Hindlimb muscle (tissue), 1 donor: Measurements from ENCODE around the gene NUP160. TPM values are rescaled to one million over a fixed set of nuclear protein-coding genes. Genes with fewer than 3 reads are reported as not detected.
"Not testable (repeated sequence)": the region's sequence is repeated elsewhere in the genome, so short reads cannot be mapped to it uniquely, and the experiment has no call there.

Source experiments
- DNase-seq: peaks from one replicate; pipeline ENCODE4 v3.0.0-alpha.2; 2013
- polyA plus RNA-seq: library from polyadenylated mRNA; unstranded; fragments of 120-200 nt; gene quantifications from one replicate; pipeline ENCODE4 v1.2.1, GENCODE V29; 2013; ENCODE audit not compliant: insufficient read length

NUP160 gene
- polyA plus RNA-seq, 1 donor: 30.6 TPM

DNA sequence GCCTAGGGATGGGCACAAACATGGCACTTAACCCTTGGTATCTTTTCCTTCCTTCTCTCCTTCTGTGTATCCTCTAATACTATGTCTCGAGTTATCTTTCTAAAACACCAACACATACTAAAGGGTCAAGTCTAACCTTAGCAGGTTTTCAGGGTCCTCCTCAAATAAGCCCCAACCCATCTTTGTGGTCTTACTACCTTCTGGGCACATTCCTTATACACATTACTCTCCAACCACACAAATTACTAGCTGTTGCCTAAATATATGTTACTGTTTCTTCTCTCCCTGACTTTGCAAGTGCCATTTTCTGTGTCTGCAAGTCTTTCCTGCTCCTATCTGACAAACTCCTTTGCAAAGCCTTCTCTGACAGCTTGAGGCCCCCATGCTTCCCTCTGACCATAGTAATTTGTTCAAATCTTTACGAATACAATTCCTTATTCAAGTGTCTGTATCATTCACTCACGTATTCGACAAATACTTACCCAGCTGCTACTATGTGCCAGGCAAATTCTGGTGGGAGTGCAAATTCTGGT lies 15.8 kb upstream of the NUP160 start:
- no peak for DNase-seq

DNA sequence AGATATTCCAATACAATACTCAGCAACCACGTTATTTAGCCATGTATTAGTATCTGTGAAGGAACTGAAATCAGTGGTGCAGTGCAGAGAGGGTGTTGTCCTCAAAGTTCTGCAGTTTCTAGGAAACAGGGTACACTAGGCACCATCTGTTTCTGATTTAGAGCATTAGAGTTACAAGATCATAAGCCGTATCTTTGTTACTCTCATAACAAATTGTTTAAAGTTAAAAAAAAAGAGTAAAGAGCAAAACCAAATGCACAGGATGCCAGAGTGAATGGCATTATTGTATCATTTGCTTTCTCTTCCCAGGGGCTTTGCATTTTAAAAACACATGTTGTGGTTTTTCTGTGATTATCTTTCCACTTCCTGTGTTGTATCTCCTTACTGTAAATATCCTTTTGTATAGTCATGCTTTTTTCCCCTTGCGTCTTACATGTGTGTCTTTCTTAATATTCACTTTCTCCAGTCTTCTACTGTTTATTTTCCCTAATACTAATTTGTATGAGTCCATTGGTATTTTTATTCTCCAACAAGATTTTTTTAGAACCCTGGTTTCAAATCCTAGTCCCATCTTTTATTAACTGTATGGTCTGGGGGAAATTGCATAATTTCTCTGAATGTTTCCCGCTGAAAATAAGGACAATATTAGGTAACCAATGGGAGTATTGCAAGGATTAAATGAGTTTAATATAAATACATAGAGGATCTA lies 15.2 kb upstream of the NUP160 start:
- peak; percentile 47 for DNase-seq

DNA sequence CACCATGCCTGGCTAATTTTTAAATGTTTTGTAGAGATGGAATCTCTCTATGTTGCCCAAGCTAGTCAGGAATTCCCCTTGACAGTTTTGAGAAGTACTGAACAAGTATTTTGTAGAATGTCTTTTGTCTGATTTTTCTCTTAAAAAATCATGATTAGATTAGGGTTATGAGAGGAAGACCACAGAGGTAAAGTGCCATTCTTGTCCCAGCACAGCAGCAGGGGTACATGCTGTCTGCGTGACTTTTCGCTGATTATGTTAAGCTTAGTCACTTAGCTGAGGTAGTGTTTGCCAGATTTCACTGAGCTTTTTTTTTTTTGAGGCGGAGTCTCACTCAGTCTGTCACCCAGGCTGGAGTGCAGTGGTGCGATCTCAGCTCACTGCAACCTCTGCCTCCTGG lies 13.6 kb upstream of the NUP160 start:
- no peak for DNase-seq

GRCh38 chr11:47860536-47860935 lies 12.4 kb upstream of the NUP160 start:
- no peak for DNase-seq

DNA sequence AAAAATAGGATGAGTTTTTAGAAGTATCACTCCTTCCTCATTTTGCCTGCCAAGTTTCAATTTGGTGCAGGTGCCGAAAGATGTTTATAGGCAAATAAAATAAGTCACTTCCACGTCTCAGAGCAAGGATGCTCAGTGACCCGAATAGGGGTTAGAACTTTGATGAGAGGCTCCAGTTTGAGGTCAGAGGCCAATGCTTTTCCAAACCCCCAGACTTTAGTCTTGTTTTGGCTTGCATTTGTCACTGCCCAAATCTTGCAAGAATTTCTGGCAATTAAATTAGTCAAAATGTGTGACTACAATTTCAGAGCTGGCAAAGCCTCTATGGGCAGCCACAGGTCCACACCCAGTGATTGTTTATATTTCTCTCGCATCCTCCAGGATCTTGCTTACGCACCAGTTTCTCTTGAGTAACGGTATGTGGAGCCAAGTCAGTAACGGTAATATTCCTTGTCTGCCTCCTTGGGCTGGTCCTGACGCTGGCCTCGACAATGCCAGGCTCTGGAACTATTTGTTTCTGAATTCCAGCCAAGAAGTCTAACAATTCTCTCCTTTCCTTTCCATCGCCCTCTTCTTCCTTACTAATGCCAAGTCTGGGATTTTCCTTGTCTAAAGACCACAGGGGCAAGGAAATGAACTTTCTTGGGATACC lies 9.9 kb upstream of the NUP160 start:
- no peak for DNase-seq

DNA sequence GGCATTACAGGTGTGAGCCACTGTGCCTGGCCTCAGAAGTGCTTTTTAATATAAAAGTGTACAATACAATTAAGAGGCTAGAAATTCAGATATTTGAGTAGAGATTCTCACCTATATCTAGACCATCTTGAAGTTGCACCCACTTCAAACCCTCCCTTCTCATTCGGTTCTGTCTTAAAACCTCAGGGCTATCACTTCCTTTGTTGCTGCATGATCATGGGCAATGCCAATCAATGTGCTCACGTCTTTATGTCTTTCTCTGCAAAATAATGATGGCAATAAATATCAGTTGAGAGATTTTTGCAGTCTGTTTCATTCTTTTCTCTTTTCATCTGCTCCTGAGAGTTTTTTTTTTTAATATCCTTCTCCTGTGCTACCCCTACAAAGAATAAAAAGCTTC lies 9.3 kb upstream of the NUP160 start:
- DNase-seq: no peak

DNA sequence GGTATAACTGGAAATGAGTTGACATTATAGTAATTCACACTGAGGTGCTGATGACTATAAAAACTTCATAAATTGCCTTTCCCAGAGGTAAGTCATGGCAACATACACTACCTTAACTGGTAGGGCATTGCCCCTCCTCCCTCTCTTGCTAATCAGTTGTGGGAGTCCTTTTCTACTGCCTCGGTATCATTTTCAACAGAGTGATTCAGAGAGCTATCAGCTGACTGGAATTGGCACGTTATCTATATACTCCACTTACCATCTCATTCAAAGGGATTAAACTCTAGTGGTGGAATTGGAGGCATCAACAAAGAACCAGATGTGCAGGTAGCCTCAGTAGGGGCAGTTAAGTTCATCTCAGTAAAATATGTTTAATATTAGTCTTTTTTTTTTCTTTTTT lies 8.0 kb upstream of the NUP160 start:
- no peak for DNase-seq

GRCh38 chr11:47854667-47855066 lies 6.5 kb upstream of the NUP160 start:
- no peak for DNase-seq

- no peak for DNase-seq
Observed at GRCh38 chr11:47852053-47852452, 3.9 kb upstream of the NUP160 start.

- DNase-seq: no peak
Observed at GRCh38 chr11:47850337-47850736, 2.2 kb upstream of the NUP160 start.

- no peak for DNase-seq
Observed at GRCh38 chr11:47848700-47849155, 578 bp upstream of the NUP160 start.

GRCh38 chr11:47847537-47847891 lies 636 bp downstream of the NUP160 start:
- no peak for DNase-seq

DNA sequence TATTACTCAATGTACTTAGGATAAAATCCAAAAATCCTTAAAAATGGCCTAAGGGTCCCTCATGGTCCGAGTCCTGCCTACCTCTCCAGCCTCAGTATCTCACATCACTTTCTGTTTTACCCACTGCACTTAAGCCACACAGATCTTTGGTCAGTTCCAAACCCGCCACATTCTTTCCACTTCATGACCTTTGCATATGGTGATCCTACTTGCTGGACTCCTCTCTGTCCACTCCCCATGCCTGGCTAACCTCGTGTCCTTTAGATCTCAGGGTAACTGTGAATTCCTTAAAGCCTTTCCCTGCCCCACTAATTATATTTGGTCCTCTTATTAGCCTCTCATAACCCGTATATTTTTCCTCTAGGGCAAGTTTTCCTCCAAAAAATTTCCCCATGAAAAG lies 1.2 kb downstream of the NUP160 start:
- DNase-seq: no peak

DNA sequence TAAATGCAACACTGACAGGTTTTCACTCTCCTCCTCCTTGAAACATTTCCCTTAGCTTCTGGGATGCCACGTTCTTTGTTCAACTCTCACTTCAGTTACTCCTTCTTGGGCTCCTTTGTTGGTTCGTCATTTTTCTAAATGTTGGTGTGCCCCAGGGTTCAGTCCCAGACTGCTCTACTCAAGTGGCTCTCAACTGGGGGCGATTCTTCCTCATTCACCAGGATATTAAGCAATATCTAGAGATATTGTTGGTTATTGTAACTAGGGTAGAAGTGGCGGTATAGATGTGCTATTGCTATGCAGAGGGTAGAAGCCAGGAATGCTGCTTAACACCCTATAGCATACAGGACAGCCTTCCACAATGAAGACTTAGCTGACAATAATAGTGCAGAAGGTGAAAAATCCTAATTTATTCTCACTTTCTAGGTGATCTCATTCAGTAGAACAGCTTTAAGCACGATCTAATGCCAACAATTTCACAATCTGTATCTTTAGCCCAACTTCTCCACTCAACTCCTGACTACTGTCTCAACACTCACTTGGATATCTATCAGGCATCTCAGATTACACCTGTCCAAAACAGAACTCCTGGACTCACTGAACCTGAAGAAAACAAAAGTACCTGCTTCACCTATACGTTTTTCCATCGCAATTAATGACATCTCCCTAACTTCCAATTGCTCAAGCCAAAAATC lies 4.6 kb downstream of the NUP160 start:
- no peak for DNase-seq

DNA sequence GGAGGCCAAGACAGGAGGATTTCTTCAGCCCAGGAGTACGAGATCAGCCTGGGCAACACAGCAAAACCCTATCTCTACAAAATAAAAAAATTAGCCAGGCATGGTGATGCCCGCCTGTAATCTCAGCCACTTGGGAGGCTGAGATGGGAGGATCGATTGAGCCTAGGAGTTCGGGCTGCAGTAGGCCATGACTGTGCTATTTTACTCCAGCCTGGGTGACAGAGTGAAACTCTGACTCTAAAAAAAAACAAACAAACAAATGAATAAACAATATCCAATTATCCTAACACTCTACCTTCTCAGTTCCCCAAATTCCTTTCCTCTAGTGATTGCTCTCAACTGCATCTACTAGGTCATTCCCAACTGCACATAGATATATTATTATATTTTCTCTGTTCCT lies 5.4 kb downstream of the NUP160 start:
- no peak for DNase-seq

DNA sequence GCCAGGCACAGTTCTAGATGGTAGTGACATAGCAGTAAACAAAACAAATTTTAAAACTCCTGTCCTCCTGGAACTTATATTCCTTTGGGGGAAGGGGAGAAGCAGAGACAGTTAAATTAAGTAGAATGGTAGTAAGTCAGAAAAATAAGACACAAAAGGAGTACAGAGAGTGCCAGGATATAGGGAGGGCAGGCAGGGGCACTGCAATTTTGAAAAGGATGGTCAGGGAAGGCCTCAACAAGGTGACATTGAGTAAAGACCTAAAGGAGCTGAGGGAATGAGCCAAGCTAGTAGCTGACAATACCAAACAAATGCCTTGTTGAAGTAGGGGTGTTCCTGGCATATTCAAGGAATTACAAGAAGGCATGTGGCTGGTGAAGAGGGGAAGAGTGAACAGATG lies 10.2 kb downstream of the NUP160 start:
- DNase-seq: no peak

- no peak for DNase-seq
Observed at GRCh38 chr11:47837292-47837691, 10.9 kb downstream of the NUP160 start.

GRCh38 chr11:47830013-47830412 lies 18.1 kb downstream of the NUP160 start:
- DNase-seq: not testable (repeated sequence)

DNA sequence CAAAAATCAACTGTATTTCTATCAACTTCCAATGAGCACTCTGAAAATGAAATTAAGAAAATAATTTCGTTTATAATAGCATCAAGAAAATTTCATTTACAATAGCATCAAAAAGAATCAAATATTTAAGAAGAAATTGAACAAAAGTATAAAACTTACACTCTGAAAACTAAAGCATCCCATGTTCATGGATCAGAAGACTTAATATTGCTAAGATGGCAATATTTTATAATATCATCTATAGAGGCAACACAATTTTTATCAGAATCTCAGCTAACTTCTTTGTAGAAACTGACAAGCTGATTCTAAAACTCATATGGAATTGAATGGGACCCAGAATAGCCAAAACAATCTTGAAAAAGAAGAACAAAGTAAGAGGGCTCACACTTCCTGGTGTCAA lies 19.9 kb downstream of the NUP160 start:
- DNase-seq: no peak

GRCh38 chr11:47822664-47823063 lies 25.5 kb downstream of the NUP160 start:
- DNase-seq: not testable (repeated sequence)

DNA sequence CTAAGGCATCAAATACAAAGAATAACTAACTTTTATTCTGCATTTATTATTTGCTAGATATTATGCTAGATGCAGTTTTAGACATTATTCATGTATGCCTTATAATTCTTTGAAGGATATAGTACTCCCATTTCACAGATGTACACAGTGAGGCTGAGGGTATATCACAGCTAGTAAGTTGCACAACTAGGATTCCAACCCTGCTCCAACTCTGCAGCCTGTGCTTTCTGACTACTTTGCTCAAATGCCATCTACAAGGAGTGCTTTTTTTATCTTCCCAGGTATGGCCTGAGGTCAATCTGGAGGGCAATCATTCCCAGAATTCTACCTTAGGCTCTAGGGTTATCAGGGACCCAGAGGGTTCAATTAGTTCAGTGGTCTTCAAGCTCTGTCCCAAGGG lies 28.4 kb downstream of the NUP160 start:
- no peak for DNase-seq

DNA sequence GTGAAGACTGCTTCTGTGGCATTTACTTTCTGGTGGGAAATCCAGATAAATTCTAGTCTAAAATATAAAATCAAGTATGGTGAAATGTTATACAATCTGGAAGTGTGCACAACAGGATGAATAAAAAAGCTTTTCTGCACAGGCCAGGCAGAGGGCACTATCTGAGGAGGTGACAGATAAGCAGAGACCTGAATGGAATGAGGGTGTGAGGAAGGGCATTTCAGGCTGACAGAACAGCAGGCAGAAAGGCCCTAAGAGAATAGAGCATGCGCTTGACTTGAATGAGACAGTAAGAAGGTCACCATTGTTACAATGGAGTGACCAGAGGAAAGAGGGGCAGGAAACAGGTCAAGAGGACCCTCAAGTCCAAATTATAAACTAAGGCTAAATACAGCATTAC lies 47.4 kb downstream of the NUP160 start:
- DNase-seq: no peak

- no peak for DNase-seq
Observed at GRCh38 chr11:47797633-47798032, 50.5 kb downstream of the NUP160 start.
